H9 (cell line): ENCODE results near the gene EEF1A2. TPM values are rescaled to one million over a fixed set of nuclear protein-coding genes. Genes with fewer than 3 reads are reported as not detected.

Experiments used
- DNase-seq: peaks from one replicate; pipeline ENCODE4 v3.0.0-alpha.2; 2017
- H2AFZ ChIP-seq: one replicate; pipeline ENCODE4 v1.6.1; 2013; ENCODE audit warnings: mild to moderate bottlenecking, low read length, control low read depth, moderate library complexity
- H2AK5ac ChIP-seq: 2 replicates; pipeline ENCODE4 v1.6.1; 2013; ENCODE audit warnings: low read length, control low read depth, mixed read lengths; ENCODE audit not compliant: insufficient read length
- H2BK120ac ChIP-seq: one replicate; pipeline ENCODE4 v1.6.1; 2013; ENCODE audit warnings: low read depth, mild to moderate bottlenecking, low read length, control low read depth, inconsistent platforms; ENCODE audit not compliant: poor library complexity, severe bottlenecking
- H2BK12ac ChIP-seq: 2 replicates; pipeline ENCODE4 v1.6.1; 2013; ENCODE audit warnings: low read length, control low read depth, mixed read lengths, low read depth; ENCODE audit not compliant: insufficient read length
- H2BK15ac ChIP-seq: 2 replicates; pipeline ENCODE4 v1.6.1; 2013; ENCODE audit warnings: low read depth, low read length, control low read depth
- H2BK20ac ChIP-seq: one replicate; pipeline ENCODE4 v1.6.1; 2013; ENCODE audit warnings: low read depth, mild to moderate bottlenecking, low read length, control low read depth, inconsistent platforms; ENCODE audit not compliant: poor library complexity, severe bottlenecking
- H2BK5ac ChIP-seq: 2 replicates; pipeline ENCODE4 v1.6.1; 2013; ENCODE audit warnings: low read length, control low read depth, mixed read lengths; ENCODE audit not compliant: insufficient read length
- H3K14ac ChIP-seq: 2 replicates; pipeline ENCODE4 v1.6.1; 2013; ENCODE audit warnings: low read length, control low read depth; ENCODE audit not compliant: insufficient read depth
- H3K18ac ChIP-seq: 2 replicates; pipeline ENCODE4 v1.6.1; 2013; ENCODE audit warnings: low read depth, mild to moderate bottlenecking, mixed read lengths, low read length, control low read depth; ENCODE audit not compliant: insufficient read length
- H3K23ac ChIP-seq: 2 replicates; pipeline ENCODE4 v1.6.1; 2013; ENCODE audit warnings: low read length, control low read depth, mixed read lengths, low read depth; ENCODE audit not compliant: insufficient read length
- H3K23me2 ChIP-seq: 2 replicates; pipeline ENCODE4 v1.6.1; 2013; ENCODE audit warnings: low read depth, mild to moderate bottlenecking, mixed read lengths, low read length, control low read depth; ENCODE audit not compliant: insufficient read length, poor library complexity, severe bottlenecking
- H3K27ac ChIP-seq: 2 replicates; pipeline ENCODE4 v1.5.1; 2013; ENCODE audit warnings: low read length, control low read depth, mixed read lengths, low read depth; ENCODE audit not compliant: insufficient read length
- H3K27me3 ChIP-seq: 2 replicates; pipeline ENCODE4 v1.6.1; 2013; ENCODE audit warnings: low read length, control low read depth, inconsistent platforms; ENCODE audit not compliant: insufficient read depth
- H3K4ac ChIP-seq: 2 replicates; pipeline ENCODE4 v1.6.1; 2013; ENCODE audit warnings: low read depth, mild to moderate bottlenecking, control low read depth, inconsistent platforms, low read length, moderate library complexity
- H3K4me1 ChIP-seq: 2 replicates; pipeline ENCODE4 v1.6.1; 2013; ENCODE audit warnings: low read length, control low read depth, inconsistent platforms; ENCODE audit not compliant: insufficient read depth
- H3K4me2 ChIP-seq: 2 replicates; pipeline ENCODE4 v1.6.1; 2013; ENCODE audit warnings: low read length, control low read depth, mixed read lengths; ENCODE audit not compliant: insufficient read length, insufficient read depth
- H3K56ac ChIP-seq: 2 replicates; pipeline ENCODE4 v1.6.1; 2013; ENCODE audit warnings: low read depth, mild to moderate bottlenecking, mixed read lengths, low read length, control low read depth; ENCODE audit not compliant: insufficient read length
- H3K79me1 ChIP-seq: 2 replicates; pipeline ENCODE4 v1.6.1; 2013; ENCODE audit warnings: low read depth, mild to moderate bottlenecking, moderate library complexity, low read length, control low read depth, inconsistent platforms; ENCODE audit not compliant: insufficient read depth, poor library complexity, severe bottlenecking
- H3K79me2 ChIP-seq: 2 replicates; pipeline ENCODE4 v1.6.1; 2013; ENCODE audit warnings: low read length, control low read depth, inconsistent platforms; ENCODE audit not compliant: insufficient read depth
- H3K9ac ChIP-seq: 2 replicates; pipeline ENCODE4 v1.6.1; 2013; ENCODE audit warnings: low read length, control low read depth, mixed read lengths; ENCODE audit not compliant: insufficient read length; ENCODE audit errors: extremely low read depth
- H3K9me3 ChIP-seq: one replicate; pipeline ENCODE4 v1.6.1; 2013; ENCODE audit warnings: low read depth, low read length, inconsistent platforms; ENCODE audit not compliant: control insufficient read depth
- H3T11ph ChIP-seq: one replicate; pipeline ENCODE4 v1.6.1; 2013; ENCODE audit warnings: mild to moderate bottlenecking, low read length, control low read depth, inconsistent platforms
- H4K20me1 ChIP-seq: one replicate; pipeline ENCODE4 v1.6.1; 2013; ENCODE audit not compliant: control insufficient read depth, insufficient read length, insufficient read depth
- H4K5ac ChIP-seq: 2 replicates; pipeline ENCODE4 v1.6.1; 2013; ENCODE audit warnings: low read depth, mild to moderate bottlenecking, mixed read lengths, low read length, control low read depth; ENCODE audit not compliant: insufficient read length
- H4K8ac ChIP-seq: replicated peaks from 2 replicates; pipeline ENCODE4 v1.6.1; 2013; ENCODE audit warnings: low read length, control low read depth, mixed read lengths, low read depth; ENCODE audit not compliant: insufficient read length
- H4K91ac ChIP-seq: 2 replicates; pipeline ENCODE4 v1.6.1; 2013; ENCODE audit warnings: low read depth, mild to moderate bottlenecking, moderate library complexity, mixed read lengths, low read length, control low read depth; ENCODE audit not compliant: insufficient read length
- H3K27ac Mint-ChIP-seq, 3 experiments: 2 replicates in 2 of 3; 3 replicates in 1 of 3; pipeline ENCODE4 v1.8.0; 2020 to 2021; ENCODE audit warnings: mixed read lengths in 3 of 3, mild to moderate bottlenecking in 1 of 3, moderate library complexity in 1 of 3
- H3K27me3 Mint-ChIP-seq: 2 replicates; pipeline ENCODE4 v1.8.0; 2021; ENCODE audit warnings: low read depth, mild to moderate bottlenecking, moderate library complexity, mixed read lengths
- H3K36me3 Mint-ChIP-seq, 3 experiments: 2 replicates in 2 of 3; 3 replicates in 1 of 3; pipeline ENCODE4 v1.8.0; 2020 to 2021; ENCODE audit warnings: low read depth in 3 of 3, mixed read lengths in 3 of 3; ENCODE audit not compliant: insufficient read depth in 1 of 3
- H3K4me1 Mint-ChIP-seq, 2 experiments: 2 replicates each; pipeline ENCODE4 v1.8.0; 2020; ENCODE audit warnings: mixed read lengths in 2 of 2
- H3K4me3 Mint-ChIP-seq, 2 experiments: 2 replicates in 1 of 2; 3 replicates in 1 of 2; pipeline ENCODE4 v1.8.0; 2020 to 2021; ENCODE audit warnings: mild to moderate bottlenecking in 2 of 2, mixed read lengths in 2 of 2, moderate library complexity in 1 of 2
- H3K9me3 Mint-ChIP-seq, 2 experiments: 2 replicates in 1 of 2; 3 replicates in 1 of 2; pipeline ENCODE4 v1.8.0; 2020; ENCODE audit warnings: mild to moderate bottlenecking in 2 of 2, mixed read lengths in 2 of 2, moderate library complexity in 1 of 2
- WGBS: extraction: QIAGEN DNeasy Blood & Tissue Kit; methylation state at CpG from one replicate; pipeline ENCODE4 v1.1.7; 2013; ENCODE audit warnings: missing lambda C conversion rate, low lambda C conversion rate, mixed read lengths; ENCODE audit not compliant: insufficient read length; ENCODE audit errors: extremely low coverage; 5-methylcytosine and 5-hydroxymethylcytosine counted together
- total RNA-seq: library from RNA; stranded (reverse); gene quantifications from 2 replicates; pipeline ENCODE4 v1.2.1, GENCODE V29; 2021
- TF ChIP-seq, protein P1 (sequence below): fragments of 200-600 bp; sonication (generic); conservative IDR thresholded peaks from 3 replicates; pipeline ENCODE4 v1.8.0; 2021; ENCODE audit warnings: antibody characterized with exemption, mild to moderate bottlenecking

Gene EEF1A2
- total RNA-seq, 1 experiment from 2014 or later: 27.4 TPM

DNA sequence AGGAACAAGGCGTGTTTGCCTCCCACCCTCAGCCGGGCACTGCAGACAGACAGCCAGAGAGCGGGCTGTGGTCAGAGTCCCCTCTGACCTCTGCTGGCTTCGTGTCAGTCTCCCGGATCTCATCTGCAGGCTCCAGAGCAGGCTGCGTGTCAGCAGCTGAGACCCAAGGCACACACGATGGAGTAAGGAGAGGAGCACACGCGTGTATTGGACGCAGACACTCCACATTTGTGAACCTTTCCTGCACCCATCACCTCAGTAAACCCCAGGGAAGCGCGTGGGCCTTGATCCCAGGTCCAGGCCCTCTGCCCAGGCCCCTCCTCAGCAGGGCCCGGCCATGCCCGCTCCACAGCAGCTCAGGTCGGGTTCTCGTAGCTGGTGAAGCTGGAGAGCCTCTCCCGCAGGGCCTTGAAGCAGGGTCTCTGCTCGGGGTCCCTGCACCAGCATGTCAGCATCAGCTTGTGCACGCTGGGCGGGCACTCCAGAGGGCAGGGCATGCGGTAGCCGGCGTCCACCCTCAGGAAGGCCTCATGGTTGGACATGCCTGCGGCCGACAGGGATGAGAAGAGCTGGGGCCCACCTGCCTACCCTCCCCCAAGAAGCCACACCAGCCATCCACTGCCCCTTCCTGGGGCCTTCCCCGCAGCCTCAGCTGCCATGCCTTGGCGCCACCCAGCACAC, 30.4 kb upstream of the EEF1A2 start:
- no peak overlapping the region for H3K18ac ChIP-seq
- no peak overlapping the region for H2BK120ac ChIP-seq
- H3K79me1 ChIP-seq: no peaks in the 10 kb centered on the region
- H3K9me3 ChIP-seq: no peaks in the 10 kb centered on the region
- TF ChIP-seq, protein P1, sequence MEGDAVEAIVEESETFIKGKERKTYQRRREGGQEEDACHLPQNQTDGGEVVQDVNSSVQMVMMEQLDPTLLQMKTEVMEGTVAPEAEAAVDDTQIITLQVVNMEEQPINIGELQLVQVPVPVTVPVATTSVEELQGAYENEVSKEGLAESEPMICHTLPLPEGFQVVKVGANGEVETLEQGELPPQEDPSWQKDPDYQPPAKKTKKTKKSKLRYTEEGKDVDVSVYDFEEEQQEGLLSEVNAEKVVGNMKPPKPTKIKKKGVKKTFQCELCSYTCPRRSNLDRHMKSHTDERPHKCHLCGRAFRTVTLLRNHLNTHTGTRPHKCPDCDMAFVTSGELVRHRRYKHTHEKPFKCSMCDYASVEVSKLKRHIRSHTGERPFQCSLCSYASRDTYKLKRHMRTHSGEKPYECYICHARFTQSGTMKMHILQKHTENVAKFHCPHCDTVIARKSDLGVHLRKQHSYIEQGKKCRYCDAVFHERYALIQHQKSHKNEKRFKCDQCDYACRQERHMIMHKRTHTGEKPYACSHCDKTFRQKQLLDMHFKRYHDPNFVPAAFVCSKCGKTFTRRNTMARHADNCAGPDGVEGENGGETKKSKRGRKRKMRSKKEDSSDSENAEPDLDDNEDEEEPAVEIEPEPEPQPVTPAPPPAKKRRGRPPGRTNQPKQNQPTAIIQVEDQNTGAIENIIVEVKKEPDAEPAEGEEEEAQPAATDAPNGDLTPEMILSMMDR: no peak
- H3K14ac ChIP-seq: no peak overlapping the region; the same call in 1 of the 2 replicates
- no peak overlapping the region for H3K56ac ChIP-seq
- H3K4me3 Mint-ChIP-seq: no peak overlapping the region
- peaks cover 5% of the 10 kb centered on the region for H4K20me1 ChIP-seq
- H3K9ac ChIP-seq: no peak overlapping the region
- peak overlapping the region in 1 of 3 experiments; percentile 56; a peak in 1 of 7 replicates for H3K27ac Mint-ChIP-seq
- H3K4ac ChIP-seq: no peak overlapping the region
- H3K9me3 Mint-ChIP-seq: no peaks in the 10 kb centered on the region
- peaks cover 1 to 2% (median 1%) of the 10 kb centered on the region in 3 experiments; a peak in 5 of 7 replicates for H3K36me3 Mint-ChIP-seq
- no CpG with 5 or more reads among the region's 27 CpGs for WGBS
- H2AFZ ChIP-seq: no peak overlapping the region
- H3K27ac ChIP-seq: no peak overlapping the region
- H2BK15ac ChIP-seq: no peak overlapping the region
- DNase-seq: no peak
- no peak overlapping the region for H4K5ac ChIP-seq
- no peaks in the 10 kb centered on the region for H3K27me3 ChIP-seq
- no peak overlapping the region for H3K4me2 ChIP-seq
- H2BK5ac ChIP-seq: no peak overlapping the region
- no peak overlapping the region for H2AK5ac ChIP-seq
- no peaks in the 10 kb centered on the region; a peak in 1 of 4 replicates for H3K4me1 Mint-ChIP-seq
- no peak overlapping the region for H4K91ac ChIP-seq
- no peak overlapping the region for H2BK12ac ChIP-seq
- H3K79me2 ChIP-seq: no peaks in the 10 kb centered on the region
- no peak overlapping the region for H2BK20ac ChIP-seq
- no peak overlapping the region for H3T11ph ChIP-seq
- no peaks in the 10 kb centered on the region for H3K4me1 ChIP-seq
- H3K27me3 Mint-ChIP-seq: peaks cover 3% of the 10 kb centered on the region
- no peak overlapping the region for H3K23ac ChIP-seq
- H3K23me2 ChIP-seq: no peaks in the 10 kb centered on the region
- H4K8ac ChIP-seq: no peak overlapping the region
